ENCODE measurements around the gene CELSR3.

CELSR3 gene

DNA sequence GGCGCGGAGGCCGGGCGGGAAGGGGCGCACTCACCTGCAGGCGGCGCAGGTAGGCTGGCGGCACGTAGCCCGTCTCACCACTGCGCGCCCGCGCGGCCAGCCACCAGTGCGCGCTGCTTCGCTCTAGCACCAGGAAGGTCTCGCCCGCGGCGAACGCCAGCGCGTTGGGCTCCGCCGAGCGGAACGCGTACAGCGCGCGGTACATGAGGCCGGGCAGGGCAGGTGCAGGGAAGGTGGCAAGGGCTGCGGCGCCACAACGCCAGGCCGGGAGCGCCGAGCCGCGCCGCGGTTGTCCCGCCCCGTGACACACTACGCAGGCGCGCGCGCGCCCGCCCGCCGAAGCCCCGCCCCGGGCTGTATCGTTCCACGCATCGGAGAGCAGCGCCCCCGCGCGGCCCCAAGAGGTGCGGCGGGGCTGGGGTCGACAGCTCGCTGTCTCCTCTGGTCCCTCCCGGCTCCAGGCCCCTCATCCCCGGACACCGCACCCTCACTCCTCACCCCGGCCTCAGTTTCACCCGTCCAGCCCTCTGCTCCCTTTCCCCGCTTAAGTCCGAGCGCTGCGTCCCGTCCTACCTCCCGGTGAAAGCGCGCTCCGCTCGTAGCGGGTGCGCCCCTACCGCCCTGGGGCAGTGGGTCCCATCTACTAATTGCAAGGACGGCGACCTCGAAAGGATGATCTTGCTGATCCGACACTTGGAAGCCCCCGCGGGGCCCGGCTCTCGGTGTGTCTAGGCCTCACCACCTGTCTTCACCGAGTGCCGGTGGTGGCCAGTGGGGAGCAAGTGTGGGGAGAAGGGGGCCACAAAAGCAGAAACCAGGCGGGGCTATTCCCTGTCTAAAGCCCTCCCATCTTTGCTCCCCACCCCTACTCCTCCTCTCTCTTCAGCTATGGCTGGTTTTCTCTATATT is 23.2 kb upstream of the CELSR3 start, which contains the start of gene NCKIPSD:
NCKIPSD (minus strand) TSS at position 313 of the 909 bp plus-strand sequence; CDS start at position 205, 108 bp downstream.
- peak; percentile 94 for DNase-seq

DNA sequence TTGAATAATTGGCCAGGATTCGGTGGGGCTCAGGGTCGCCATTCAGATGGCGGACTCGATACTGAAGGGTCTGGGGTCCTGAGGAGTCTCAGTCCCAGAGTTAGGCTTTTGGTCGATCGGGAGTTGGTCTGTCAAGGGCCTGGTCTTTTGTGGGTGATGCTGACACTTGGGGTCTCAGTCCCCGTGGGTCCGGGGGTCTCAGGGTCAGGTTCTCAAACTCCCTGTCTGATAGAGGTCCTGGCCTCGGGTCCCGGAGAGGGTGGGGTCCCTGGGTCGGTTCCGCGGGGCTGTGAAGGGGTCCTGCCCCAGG is 22.6 kb upstream of the CELSR3 start:
- DNase-seq: no peak

DNA sequence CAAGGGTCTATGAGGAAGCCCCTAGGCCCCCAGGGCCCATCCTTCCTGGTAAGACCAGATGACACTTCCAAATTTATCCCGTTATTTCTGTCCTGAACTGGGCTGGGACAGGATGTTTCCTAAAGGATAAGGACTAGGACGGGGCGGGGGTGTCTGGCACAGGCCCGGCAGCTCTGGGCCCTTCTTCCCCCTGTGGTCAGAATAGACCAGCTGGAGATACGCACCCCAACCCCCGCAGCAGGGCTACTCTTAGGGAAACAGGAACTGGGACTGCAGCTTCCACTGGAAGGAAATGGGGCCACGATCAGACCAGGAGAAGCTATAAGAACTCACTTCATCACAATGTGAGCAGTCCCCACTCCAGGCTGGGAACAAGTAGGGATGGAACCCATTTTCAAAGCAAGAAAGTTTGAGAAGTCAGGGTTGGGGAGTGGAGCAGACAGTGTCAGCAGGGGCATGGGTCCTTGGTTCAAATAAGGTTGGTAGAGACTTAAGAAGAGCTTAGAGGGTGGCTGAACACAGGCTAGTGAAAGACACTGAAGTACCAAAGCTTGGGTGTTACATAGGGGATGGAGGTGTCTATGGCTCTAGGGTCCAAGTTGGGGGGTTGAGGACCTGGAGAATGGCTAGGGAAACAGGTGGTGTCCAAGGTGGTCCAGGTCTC is 21.9 kb upstream of the CELSR3 start:
- DNase-seq: no peak

DNA sequence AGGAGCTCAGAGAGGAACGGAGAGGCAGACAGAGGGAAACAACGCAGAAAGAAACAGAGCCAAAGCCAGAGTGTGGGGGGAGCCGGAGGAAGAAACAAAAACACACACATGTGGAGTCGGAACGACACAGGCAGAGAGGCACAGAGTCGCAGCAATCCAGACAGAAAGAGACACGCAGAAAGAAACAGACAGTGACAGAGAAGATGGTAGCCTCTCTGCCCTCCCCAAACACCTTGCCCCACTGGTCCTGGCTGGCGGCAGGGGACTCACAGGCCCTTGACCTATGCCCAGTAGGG is 21.3 kb upstream of the CELSR3 start:
- DNase-seq: no peak

DNA sequence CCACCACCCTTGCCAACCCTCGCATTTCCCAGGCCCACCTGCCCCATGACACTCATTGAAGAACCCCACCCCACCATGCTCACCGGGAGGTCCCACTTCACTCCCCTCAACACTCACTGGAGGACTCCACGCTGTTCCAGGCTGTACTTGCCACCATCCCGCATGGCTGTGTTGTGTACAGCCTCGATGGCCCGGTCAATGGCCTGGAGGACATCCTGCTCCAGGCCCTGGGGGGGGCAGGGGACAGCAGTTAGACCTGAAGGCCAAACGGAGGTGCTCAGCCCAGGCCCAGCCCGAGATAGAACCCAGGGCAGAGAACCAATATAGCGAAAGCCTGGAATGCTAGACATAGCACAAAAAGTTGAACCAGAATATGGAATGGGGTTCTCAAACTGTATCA is 20.1 kb upstream of the CELSR3 start:
- no peak for DNase-seq

DNA sequence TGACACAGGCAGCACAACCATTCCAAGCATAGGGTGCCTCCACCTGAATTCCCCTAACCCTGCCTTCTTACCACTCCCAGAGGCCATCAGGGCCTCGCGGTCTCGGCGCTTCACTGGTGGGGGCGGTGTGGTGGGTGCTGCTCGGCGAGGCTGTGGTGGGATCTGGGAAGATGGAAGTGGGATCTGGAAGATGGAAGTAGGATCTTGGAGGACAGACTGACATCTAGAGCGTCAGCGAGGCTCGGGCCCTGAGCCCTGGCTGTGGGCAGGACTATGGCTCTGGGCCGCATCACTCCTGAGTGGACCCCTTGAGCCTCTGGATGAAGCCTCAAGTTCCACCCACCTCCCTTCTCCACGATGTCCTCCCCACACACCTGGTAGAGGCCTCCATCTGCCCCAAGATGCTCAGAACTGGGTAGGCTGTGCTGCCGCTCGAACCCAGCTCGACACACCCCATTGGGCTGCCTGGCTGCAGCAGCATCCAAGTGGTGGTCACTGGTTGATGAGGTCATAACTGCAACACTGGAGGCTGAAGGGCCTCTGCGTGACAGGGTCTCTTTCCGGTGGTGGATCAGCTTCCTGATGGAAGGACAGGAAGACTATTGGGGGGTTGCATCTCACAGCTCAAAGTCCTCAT is 19.4 kb upstream of the CELSR3 start:
- no peak for DNase-seq

DNA sequence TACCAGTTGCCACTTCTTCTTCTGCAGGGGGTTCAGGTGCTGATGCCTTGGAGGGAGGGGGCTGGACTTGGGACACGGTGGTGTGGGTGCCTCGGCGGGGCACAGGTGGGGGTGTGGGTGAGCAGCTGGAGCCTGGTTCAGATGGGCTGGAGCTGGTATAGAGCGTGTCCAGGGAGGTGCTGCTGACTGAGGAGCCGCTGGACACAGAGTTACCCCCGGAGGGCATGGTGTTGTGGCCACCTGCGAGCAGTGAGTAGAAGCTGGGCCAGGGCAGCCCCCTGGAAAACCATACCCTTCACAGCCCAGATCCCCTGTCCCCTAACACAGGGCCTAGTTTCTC is 18.8 kb upstream of the CELSR3 start:
- DNase-seq: no peak

DNA sequence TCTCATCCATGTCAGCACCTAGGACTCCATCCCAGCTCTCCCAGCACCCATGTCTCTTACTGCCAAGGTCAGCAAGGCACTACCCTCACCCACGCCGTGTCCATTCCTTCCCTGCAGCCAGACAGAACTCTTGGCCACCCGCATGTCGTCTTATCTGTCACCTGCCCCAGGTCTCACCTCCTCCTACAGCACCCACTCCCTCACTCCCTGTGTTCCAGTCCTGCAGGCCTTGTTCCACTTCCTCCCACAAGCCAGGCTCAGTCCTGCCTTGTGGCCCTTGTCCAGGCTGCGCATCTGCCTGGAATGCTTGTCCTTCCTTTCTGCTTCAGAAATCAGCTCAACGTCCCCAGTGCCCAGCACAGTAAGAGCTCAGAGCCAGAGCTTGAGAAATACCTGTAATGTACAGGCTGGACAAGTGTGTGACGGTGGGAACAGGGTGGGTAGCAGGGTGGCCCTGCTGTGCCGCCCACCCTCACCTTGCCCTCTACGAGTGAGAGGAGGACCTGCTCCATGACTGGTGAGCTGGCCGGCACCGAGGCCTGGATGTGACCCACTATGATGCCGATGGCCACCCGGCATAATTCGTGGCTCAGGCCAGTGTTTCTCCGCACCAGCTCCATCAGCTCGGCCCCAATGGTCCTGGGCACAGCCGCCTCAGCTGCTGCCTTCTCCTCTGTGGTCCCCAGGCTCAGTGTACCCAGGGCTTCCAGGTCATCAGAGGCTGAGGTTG is 18.3 kb upstream of the CELSR3 start:
- DNase-seq: no peak

DNA sequence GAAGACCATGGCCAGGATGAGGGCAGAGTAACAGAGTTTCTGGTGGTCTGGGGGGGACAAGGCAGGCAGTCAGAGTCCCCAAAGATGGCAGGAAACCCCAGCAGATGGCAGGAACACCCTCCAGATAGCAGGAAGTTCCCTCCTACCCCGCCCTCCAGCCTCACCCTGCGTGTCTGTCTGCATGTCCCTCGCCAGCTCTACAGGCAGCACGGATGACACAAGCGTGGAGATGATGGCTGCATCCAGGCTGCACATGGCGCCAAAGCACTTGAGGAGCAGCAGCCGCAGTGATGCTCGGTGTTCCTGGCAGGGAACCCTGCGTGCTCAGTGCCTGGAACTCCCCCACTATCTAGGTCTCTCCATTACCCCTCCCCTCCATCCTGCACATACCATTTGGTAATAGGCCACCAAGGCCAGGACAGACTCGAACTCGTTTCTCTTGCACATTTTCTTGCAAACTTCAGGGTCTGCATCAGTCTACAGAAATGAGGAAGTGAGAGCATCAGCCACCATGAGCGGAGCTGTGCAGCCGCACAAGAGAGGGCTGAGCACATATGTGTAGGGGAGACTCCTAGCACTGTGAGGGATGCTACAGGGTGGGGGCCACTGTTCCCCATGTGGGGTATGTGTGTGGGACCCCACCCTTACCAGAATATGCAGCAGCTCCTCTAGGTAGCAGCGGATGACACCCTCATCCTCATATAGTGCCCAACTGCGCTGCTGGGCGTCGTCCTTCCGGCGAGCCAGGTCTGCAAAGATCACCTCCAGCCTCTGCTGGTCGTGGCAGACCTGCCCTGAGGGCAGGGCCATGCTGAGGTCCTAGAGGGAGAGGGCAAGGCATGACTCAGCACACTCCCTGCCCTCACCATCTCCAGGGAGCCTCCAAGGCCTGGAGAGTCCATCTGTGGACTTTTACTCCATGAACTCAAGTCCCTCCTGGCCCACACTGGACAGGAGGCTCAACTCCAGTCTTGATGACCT is 17.0 kb upstream of the CELSR3 start:
- DNase-seq: no peak

DNA sequence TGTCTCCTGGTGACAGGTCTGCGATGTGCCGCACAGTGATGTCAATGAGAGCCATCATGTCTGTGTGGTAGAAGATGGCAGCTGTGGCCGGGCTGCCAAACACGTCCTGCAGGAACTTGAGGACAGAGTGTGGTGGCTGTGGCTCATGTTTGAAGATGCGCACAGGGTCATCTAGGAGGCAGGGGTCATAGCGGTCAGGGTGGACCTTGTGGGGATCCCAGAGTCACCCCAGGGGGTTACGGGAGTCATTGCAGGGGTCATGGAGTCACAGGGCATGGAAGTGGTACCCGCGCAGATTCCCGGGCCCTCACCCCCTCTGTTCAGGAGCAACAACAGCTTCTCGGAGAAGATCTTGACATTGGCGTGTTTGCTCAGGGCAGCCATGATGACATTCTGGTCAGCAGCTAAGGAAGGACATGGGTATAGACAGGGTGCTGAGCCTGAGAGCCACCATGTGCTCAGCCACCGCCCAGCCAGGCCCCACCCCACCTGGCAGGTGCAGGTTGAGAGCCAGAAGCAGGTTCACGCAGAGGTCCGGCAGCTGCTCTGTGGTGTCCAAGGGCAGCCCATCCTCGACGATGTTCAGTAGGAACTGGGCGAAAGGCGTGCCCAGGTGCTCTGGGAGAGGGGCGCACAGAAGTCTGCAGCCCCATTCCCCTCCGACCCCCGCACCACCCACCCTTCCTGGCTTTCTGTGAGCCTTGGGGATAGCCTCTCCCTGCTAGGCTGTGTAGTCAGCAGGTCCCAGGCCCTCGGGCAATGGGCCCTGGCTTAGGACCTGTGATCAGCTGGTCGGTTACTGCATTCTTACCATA is 16.1 kb upstream of the CELSR3 start:
- no peak for DNase-seq

DNA sequence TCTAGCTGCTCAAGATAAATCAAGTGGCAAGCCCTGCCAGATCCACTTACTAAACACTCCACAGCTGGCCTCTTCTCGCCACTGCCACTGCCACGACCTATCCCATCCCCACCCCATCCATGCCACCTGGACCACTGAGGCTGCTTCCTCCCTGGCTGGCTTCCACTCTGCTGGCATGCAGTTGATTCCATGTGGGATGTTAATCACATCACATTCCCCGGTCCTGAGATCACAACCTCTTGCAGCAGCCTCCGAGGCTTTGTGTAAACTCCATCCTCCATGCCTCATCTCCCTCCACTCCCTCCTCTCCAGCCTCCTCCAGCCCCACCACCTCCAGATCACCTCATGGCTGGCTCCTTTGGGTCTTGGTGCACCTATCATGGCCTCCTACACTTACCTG is 15.4 kb upstream of the CELSR3 start:
- DNase-seq: no peak

DNA sequence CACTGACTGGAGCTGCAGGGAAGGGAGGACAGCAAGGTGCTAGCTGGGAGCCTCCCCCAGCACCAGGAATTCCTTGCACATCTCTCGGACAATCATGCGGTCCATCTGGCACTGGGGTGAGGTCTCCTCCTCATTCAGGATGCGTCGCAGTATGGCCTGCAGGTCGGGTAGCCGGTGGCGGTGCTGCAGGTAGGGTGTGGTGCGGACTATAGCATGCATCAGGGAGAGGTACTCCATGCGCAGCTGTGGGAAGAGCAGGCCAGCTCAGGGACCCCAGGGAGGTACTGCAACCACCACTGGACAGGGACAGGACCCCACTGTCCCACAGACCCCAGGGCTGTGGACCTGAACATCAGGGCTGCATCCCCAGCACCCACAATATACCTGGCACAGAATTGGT is 11.8 kb upstream of the CELSR3 start:
- no peak for DNase-seq

DNA sequence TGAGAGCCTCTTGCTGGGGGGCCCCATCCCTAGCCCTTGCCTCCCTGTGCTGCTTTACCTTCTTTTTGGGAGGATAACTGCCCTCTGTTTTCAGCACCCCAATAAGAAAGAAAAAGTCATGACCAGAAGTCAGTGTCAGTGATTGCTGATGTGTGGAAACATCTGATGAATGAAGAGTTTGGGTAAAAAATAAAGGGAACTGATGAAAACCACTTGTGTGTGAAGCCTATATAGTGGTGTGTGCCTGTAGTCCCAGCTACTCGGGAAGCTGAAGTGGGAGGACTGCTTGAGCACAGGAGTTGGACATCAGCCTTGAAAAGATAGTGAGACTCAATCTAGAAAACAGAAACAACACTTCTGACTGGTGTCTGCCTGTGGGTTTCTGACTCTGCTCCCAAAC is 9.8 kb upstream of the CELSR3 start:
- DNase-seq: no peak

DNA sequence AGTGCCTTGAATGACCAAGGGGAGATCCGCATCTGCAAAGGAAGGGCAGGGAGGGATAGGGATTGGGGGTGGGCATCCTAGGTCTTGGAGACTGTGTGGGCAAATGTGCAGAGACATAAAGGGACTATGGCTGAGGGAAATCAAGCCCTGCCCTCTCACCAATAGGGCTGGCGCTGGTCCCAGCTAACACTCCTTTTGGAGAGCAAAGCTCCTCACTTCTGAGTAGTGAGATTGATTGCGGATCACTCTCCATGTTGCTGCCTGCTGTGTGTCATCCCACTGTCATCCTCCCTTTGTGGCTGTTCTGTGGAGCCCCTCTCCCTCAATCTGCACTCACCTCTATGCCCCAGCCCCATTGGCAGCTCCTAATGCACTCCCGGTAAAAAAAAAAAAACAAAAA is 2.2 kb upstream of the CELSR3 start:
- no peak for DNase-seq

DNA sequence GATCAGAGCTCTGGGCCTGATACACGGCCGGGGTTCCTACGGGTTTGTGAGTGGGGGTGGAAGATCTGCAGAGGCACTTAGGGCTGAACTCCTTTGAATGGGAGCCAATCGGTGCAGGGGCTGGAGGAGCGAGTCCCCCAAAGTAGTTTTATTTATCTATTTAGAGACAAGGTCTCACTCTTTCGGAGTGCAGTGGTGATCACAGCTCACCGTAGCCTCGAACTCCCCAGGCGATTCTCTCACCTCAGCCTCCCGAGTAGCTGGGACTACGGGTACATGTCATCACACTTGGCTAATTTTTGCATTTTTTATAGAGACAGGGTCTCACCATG is 1.6 kb upstream of the CELSR3 start:
- DNase-seq: no peak

DNA sequence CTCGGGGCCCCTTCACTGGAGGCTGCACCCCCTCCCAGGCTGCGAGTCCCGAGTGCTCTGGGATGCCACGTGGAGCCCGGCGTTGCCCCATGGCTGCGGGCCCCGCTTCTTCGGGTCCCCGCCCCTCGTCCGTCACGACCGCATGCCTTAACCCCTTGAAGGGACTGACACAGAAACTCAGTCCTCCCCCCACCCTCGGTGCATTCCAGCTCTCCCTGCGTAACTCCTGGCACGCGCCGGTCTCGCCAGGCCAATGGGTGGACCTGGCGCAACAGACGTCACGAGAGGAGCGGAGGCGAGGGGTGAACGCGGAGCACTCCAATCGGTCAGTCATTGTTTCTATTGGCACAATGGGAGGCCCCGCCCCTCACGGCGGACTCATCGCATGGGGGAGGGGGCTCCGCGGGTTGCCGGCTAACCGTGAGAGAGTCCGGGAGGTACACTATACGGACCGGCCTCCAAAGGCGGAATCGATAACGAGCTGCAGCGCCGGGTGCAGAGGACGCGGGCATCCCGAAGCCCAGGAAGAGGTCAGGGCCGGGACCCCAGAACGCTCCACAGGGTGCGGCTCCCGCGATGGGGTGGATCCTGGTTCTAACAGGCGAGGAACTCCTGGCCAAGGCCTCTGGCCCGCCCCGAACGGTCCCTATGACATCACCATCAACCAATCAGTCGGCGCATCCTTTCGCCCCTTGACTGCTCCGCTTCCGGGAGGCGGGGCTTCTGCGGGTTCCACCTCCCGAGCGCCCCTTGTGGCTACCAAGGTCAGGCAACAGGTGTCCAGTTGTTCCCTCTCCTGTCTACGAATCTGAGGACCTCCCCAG is 1.0 kb upstream of the CELSR3 start:
- peak; percentile 95 for DNase-seq

DNA sequence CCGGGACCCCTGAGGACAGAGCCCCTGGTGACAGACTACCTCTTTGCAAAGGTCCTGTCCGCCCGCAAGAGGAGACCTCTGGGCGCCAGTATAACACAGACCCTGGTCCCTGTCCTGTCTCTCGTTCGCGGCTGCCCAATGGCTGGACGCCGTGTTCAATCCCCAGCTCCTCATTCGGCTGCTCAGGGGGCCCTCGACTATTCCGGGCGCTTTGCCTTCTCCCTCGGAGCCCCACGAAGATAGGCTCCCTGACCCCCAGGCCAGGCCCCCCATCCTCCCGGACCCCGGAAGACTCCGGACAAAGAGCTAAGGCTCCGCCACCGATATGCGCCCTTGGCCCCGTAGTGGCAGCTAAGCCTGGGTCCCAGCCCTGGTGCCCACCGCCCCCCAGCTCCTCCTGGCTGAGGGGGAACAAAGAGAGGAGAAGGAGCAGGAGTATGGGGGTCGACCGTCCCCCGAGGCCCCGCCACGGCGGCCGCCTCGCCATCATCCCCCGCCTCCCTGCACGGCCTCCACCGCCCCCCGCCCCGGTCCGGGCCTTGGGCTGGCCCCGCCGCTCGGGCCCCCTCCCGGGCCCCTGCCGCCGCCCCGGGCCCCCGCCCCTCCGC is 437 bp downstream of the CELSR3 start:
- no peak for DNase-seq

DNA sequence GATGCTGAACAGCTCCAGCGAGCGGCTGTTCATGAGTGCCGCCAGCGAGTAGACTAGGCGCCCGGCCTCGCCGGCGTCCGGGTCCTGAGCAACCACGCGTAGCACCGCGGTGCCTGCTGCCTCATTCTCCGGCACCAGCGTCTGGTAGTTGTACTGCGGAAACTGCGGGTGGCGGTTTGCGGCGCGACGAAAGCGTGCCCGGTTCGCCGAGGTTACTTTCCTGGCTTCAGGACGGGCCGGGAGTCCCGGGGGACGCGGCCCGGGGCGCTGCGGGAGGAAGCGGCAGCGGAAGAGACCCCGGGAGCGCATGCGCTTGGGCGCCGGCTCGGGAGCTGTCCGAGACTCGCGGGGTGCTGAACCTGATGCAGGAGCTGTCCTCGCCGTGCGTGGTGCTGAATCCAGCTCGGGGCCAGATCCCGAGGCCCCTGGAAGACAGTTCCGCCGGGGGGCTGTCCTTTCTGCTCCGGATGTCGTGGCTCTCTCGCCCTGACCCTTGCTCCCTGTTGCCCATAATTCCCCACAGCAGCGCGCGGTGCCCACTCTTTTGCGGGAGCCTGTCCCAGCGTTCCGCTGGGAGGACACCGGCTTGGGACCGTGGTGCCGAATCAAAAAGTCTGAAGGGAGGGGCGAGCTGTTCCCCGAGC is 1.1 kb downstream of the CELSR3 start:
- peak; percentile 76 for DNase-seq

DNA sequence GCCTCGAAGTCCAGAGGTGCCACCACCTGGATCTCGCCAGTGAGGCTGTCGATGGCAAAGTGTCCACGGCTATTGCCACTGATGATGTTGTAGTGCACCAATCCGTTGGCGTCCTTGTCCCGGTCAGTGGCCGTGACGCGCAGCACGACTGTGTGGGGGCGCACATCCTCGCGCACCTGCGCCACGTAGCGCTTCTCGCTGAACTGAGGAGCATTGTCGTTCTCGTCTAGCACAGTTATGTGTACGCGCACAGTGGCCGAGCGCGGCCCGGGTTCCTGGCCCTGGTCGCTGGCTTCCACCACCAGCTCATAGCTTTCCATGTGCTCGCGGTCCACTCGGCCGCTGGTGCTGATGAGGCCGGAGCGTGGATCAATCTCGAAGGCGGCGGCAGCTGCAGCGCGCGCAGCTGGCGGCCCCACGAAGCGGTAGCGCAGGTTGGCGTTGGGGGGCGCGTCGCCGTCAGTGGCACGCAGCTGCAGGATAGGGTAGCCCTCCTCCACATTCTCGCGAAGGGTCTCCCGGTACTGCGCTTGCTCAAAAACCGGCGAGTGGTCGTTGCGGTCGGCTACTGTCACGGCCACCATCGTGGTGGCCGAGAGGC is 1.8 kb downstream of the CELSR3 start:
- DNase-seq: no peak
